Aorta (tissue), 5 donors: ENCODE data around the gene MPP1. TPM values are rescaled to one million over a fixed set of nuclear protein-coding genes. Genes with fewer than 3 reads are reported as not detected.
A peak's percentile ranks its signal among the peaks of the same experiment; 100 is the strongest.

Source experiments
- ATAC-seq: fragments of 200-7000 bp; cut with Tn5 transposase; one replicate; pipeline ENCODE4 v1.9.1; 2022; ENCODE audit warnings: moderate library complexity; ENCODE audit not compliant: low FRiP score
- DNase-seq, 2 donors: peaks; one replicate each; pipeline ENCODE4 v3.0.0-alpha.2; 2020
- H3K27ac ChIP-seq, 2 donors: one replicate each; pipeline ENCODE4 v1.5.1; 2013; ENCODE audit warnings: low read length in 2 of 2, mild to moderate bottlenecking in 2 of 2, moderate library complexity in 2 of 2, control low read depth in 1 of 2, inconsistent platforms in 1 of 2, low read depth in 1 of 2
- H3K27me3 ChIP-seq, 2 donors: one replicate each; pipeline ENCODE4 v1.6.1; 2013; ENCODE audit warnings: control low read depth in 1 of 2, low read length in 1 of 2, mild to moderate bottlenecking in 1 of 2, moderate library complexity in 1 of 2; ENCODE audit not compliant: insufficient read depth in 2 of 2, control insufficient read depth in 1 of 2
- H3K36me3 ChIP-seq, 2 donors: one replicate each; pipeline ENCODE4 v1.6.1; 2013; ENCODE audit warnings: control low read depth in 1 of 2, low read length in 1 of 2, mild to moderate bottlenecking in 1 of 2; ENCODE audit not compliant: insufficient read depth in 2 of 2, control insufficient read depth in 1 of 2
- H3K4me1 ChIP-seq, 2 donors: one replicate each; pipeline ENCODE4 v1.6.1; 2013; ENCODE audit warnings: low read length in 2 of 2, control low read depth in 1 of 2, mild to moderate bottlenecking in 1 of 2, moderate library complexity in 1 of 2; ENCODE audit not compliant: insufficient read depth in 2 of 2, control insufficient read depth in 1 of 2
- H3K4me3 ChIP-seq, 2 donors: one replicate each; pipeline ENCODE4 v1.5.1; 2013; ENCODE audit warnings: low read length in 2 of 2, control low read depth in 1 of 2, mild to moderate bottlenecking in 1 of 2
- H3K9me3 ChIP-seq: one replicate; pipeline ENCODE4 v1.6.1; 2013; ENCODE audit warnings: mild to moderate bottlenecking, low read length; ENCODE audit not compliant: control insufficient read depth
- WGBS, 2 donors: extraction: QIAGEN DNeasy Blood & Tissue Kit; methylation state at CpG; one replicate each; pipeline ENCODE4 v1.1.7; 2013; 5-methylcytosine and 5-hydroxymethylcytosine counted together
- intact Hi-C, 2 donors: fragments of 100-400 bp; cut with DNase I; formaldehyde crosslinking; loops; one replicate each; pipeline versions ENCODE4 v1.14.2 to v1.15.0; 2022
- polyA plus RNA-seq, 2 donors: library from polyadenylated mRNA; stranded (reverse); fragments of 200-250 nt; gene quantifications; one replicate each; pipeline ENCODE4 v1.2.3, GENCODE V29; 2013
- total RNA-seq, 2 donors: library from RNA; stranded (reverse); fragmentation: NEBNext Ultra II Directional; extraction: Animal tissue kit (Norgen Biotek cat#: 25700); gene quantifications; one replicate each; pipeline ENCODE4 v1.2.1, GENCODE V29; 2021
- donor health status: healthy with polysubstance abuse.
- donor health status: Bipolar disorder and iron deficiency.
- donor health status: DM: no; HTN: no; CAD: no.
- donor health status: DM: no; HTN: no; CAD: no.
- donor health status: DM: yes; HTN: yes; CAD: no.

Gene MPP1
- total and polyA plus RNA-seq, 4 donors: 23.4 to 45.7 (median 37.8) TPM

DNA sequence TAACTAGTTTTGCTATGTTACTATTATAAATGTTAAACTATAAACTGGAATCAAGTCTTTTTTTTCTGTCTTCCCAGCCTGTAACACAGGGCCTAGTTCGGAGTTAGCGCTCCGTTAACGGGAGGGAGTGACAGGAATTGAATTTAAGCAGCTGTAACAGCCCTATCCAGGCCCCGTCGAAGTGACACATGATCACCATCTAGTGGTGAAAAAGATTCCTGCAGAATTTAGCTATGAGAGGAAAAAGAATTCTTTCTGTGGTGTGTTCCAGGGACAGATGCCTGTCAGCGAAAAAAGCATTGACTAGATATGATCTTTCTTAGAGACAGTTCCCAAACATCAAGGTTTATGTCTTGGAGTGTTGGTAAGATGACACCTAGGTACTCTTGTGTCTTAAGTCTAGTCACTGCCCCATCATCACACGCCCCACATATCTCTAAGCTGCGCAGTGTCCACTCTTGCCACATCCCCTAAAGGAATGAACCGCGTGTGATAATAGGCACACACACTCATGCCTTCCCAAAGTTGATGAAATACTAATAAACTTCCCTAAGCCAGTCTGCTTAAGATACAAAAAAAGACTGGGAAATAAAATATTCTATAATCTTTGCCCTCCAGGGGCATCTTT, 56.5 kb downstream of the MPP1 start:
- Histone ChIP-seq H3K36me3 (no peaks in the 10 kb centered on the region), H3K4me3 (no peak overlapping the region), H3K27me3 (no peaks in the 10 kb centered on the region), H3K27ac (no peak overlapping the region), H3K4me1 (no peaks in the 10 kb centered on the region), H3K9me3 (no peaks in the 10 kb centered on the region)
- ATAC-seq: peak; percentile 81
- WGBS, 2 donors: 22 to 26% methylated on average over 11 of the region's 11 CpGs
- intact Hi-C loops: loop anchor here in 1 of 2 donors (5.0 kb wide), 1 partner anchor 37 kb away; no protein-coding TSS in a partner anchor
- DNase-seq: no peak

DNA sequence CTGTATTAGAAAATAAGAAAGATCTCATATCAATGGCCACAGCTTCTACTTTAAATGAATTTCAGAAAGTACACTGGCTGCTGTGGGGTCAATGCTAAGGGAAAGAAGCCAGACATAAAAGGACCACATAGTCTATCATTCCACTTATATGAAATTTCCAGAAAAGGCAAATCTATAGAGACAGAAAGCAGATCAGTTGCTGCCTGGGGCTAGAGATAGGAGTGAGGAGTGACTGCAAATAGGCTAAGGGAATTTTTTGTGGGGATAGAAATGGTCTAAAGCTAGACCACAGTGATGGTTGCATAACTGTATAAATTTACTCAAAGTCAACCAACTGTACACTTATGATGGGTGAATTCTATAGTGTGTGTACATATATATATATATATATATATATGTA, 62.7 kb downstream of the MPP1 start:
- no peak for ATAC-seq

DNA sequence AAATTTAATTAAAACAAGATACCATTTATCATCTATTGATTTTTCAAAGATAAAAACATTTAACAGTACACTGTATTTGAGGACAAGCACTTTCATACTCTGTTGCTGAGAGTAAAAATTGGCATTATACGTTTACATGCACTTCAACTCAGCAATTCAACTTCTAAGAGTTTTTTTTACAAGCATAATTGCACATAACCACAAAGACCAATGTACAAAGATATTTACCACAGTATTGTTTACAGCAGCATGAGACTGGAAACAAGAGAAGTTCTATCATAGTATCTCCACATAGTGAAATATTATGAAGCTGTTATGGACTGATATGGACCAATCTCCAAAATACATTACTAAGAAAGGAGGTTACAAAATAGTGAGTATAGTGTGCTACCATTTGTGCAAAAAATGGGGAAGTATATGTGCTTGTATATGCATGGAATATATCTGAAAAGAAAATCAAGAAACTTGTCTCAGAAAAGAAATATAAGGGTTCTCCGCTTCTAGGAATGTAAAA, 65.3 kb downstream of the MPP1 start:
- Histone ChIP-seq H3K4me1 (peaks cover 0 to 3% of the 10 kb centered on the region in 2 donors), H3K9me3 (no peaks in the 10 kb centered on the region), H3K27me3 (no peaks in the 10 kb centered on the region), H3K36me3 (no peaks in the 10 kb centered on the region), H3K4me3 (no peak overlapping the region), H3K27ac (no peak overlapping the region)
- no peak for DNase-seq
- ATAC-seq: no peak
- intact Hi-C loops: no loop called here
- 71 to 95% methylated on average over 2 of the region's 2 CpGs for WGBS, 2 donors

More for the DNA sequence above, 62.7 kb downstream of the MPP1 start:
- intact Hi-C loops: no loop called here
- H3K9me3 ChIP-seq: no peaks in the 10 kb centered on the region
- H3K27me3 ChIP-seq: no peaks in the 10 kb centered on the region
- no peak overlapping the region for H3K27ac ChIP-seq
- no peak overlapping the region for H3K4me3 ChIP-seq
- no peak for DNase-seq
- H3K36me3 ChIP-seq: no peaks in the 10 kb centered on the region
- H3K4me1 ChIP-seq: no peaks in the 10 kb centered on the region

DNA sequence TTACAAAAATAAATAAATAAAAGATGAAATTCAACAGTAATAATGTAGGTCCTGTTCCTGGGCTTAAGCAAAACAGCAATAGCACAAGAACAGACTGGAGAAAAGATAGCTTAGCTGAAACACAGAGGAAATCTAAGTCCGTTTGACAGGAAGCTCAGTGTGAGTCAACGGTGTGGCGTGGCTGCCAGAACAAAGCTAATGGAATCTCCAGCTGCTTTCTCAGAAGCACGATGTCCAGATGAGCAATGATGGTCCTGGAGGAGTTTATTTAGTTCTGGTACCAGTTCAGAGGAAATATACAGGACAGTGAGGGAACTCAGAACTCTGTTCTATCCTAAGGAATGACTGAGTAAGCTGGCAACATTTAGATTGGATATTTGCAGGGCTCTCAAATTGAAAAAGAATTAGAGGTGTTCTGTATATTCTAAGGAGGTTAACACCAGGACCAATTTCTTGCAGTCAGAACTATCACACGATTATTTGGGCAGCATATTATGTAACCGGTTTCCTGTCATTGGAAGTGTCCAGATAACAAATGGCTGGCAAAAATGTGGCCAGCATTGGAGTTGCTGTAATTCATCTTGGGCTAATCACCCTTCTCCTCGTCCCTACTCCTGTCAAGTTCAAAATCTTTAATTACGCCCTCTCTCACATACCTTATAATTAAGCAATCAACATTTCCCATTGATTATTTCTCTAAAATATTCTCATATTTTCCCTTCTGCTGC, 67.1 kb downstream of the MPP1 start:
- Histone ChIP-seq H3K36me3 (no peaks in the 10 kb centered on the region), H3K27me3 (no peaks in the 10 kb centered on the region), H3K9me3 (no peaks in the 10 kb centered on the region), H3K4me3 (no peak overlapping the region), H3K27ac (no peak overlapping the region), H3K4me1 (peaks cover 0 to 3% of the 10 kb centered on the region in 2 donors)
- DNase-seq: peak in 1 of 2 donors; percentile 72
- intact Hi-C loops: no loop called here
- 19 to 34% methylated on average over 8 of the region's 8 CpGs for WGBS, 2 donors
- ATAC-seq: peak; percentile 71

DNA sequence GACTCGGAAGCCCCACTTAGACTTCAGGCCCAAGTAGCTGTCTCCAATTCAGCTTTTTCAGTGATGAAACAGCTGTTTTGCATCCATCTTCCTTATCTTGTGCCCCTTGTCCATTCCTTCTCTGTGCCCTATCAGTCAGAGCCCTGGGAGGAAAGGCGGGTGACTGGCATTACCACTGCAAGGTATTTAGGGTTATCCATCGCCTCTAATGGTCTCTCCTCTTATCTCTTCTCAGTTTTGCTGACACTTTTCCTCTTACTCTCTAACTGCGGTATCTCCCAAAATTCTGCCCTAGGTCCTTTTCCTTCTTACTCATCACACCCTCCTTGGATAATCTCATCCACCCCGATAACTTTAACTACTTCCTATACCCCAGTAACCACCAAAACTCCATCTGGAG, 68.1 kb downstream of the MPP1 start:
- no peaks in the 10 kb centered on the region for H3K36me3 ChIP-seq
- no peak overlapping the region for H3K4me3 ChIP-seq
- no peaks in the 10 kb centered on the region for H3K27me3 ChIP-seq
- WGBS, 2 donors: 93 to 97% methylated on average over 5 of the region's 5 CpGs
- H3K4me1 ChIP-seq: peaks cover 0 to 3% of the 10 kb centered on the region in 2 donors
- H3K9me3 ChIP-seq: no peaks in the 10 kb centered on the region
- peak overlapping the region in 1 of 2 donors; percentile 11 for H3K27ac ChIP-seq
- no peak for DNase-seq
- ATAC-seq: no peak
- intact Hi-C loops: no loop called here

DNA sequence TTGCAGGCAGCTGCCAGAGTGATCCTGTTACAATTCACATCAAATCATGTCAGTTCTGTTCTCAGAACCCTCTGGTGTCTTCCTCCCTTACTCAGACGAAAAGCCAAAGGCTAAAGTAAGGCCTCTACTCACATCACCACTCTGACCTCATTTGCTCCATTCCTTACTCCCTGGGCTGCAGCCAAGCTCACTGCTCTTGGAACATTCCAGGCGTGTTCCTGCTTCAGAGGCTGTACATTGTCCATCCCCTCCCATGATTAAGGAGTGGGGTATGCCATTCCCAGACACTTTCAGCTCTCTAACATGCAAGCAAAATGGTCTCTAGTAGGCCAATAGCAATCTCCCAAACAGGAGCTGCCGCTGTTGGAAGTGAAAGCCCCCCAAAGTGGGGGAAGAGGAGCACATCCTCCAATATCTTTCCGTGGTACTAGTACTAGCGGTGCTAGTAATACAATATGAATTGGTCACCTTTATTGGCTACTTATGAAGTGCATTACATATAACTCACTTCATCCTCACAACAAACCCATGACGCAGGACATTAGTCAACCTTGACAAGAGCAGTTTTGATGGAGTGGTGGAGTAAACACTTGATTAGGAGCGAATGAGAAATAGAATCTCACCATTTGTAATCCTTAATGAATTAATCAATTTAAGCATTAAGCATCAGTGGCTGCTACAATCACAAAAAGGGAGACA, 69.4 kb downstream of the MPP1 start:
- peak overlapping the region in 1 of 2 donors; percentile 81 for H3K27ac ChIP-seq
- H3K9me3 ChIP-seq: no peaks in the 10 kb centered on the region
- ATAC-seq (peak; percentile 51), DNase-seq (peak; percentile 65 to 83)
- H3K36me3 ChIP-seq: no peaks in the 10 kb centered on the region
- H3K4me1 ChIP-seq: peaks cover 0 to 5% of the 10 kb centered on the region in 2 donors
- intact Hi-C loops: no loop called here
- no peak overlapping the region for H3K4me3 ChIP-seq
- WGBS, 2 donors: 50 to 60% methylated on average over 7 of the region's 7 CpGs
- H3K27me3 ChIP-seq: no peaks in the 10 kb centered on the region

DNA sequence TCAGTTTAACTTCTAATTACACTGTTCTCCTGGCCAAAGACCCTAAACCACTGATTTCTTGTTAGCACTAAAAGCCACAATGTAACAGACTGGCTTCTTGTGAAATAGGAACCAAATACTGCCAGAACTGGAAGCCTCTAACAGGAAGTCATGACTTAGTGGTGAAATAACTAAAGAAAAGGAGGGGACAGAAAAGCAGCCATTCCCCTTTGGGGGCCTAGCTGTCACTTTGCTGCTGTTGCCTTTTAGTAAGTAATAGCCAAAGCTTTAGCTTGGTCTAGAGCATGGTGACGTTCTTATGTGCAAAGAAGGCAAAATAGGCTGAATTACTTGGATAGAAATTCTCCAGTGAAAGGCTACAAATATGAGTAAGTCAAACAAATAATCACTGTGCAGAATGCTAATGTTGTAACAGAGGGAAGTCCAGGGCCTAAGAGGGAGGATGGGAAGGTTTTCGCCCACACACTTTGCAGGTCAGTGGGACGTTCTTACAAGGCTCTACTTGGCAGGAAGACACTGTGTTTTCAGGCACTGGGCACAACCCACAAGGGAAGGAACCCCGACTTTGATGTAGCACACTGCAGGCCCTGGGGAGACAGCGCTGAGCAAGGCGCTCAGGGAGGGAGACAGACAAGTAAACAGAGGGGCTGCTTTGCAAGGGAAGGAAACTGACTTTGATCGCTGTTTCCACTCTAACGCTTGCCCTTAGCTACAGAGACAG, 71.1 kb downstream of the MPP1 start:
- intact Hi-C loops: no loop called here
- Histone ChIP-seq H3K4me1 (peaks cover 3 to 5% of the 10 kb centered on the region in 2 donors), H3K36me3 (no peaks in the 10 kb centered on the region), H3K27ac (peak overlapping the region in 1 of 2 donors; percentile 85), H3K4me3 (no peak overlapping the region), H3K9me3 (no peaks in the 10 kb centered on the region), H3K27me3 (no peaks in the 10 kb centered on the region)
- WGBS, 2 donors: 8 to 43% methylated on average over 8 of the region's 8 CpGs
- ATAC-seq: peak; percentile 44
- peak in 1 of 2 donors; percentile 57 for DNase-seq

DNA sequence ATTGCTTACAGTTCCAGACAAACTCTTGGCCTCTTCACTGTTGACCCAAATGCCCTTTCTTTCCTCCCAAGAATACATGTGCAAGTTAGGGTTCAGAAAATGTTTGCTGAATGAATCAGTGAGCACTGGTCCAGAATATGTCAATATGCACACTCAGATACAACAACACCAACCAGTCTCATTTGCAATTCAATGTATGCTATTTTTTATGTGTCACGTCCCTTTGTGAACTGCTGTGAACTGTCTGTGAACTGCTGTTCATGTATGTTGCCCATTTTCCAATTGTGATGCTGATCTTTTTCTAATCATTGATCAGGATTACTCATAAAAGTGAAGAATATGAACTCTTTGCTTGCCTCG, 72.2 kb downstream of the MPP1 start:
- peak overlapping the region in 1 of 2 donors; percentile 57 for H3K27ac ChIP-seq
- H3K36me3 ChIP-seq: no peaks in the 10 kb centered on the region
- H3K27me3 ChIP-seq: no peaks in the 10 kb centered on the region
- intact Hi-C loops: no loop called here
- no peaks in the 10 kb centered on the region for H3K9me3 ChIP-seq
- DNase-seq (no peak), ATAC-seq (no peak)
- peaks cover 3 to 5% of the 10 kb centered on the region in 2 donors for H3K4me1 ChIP-seq
- H3K4me3 ChIP-seq: no peak overlapping the region
- 64 to 78% methylated on average over 2 of the region's 2 CpGs for WGBS, 2 donors
